Measurements from ENCODE around the gene ANKRD13D.

- TF ChIP-seq, protein P1, sequence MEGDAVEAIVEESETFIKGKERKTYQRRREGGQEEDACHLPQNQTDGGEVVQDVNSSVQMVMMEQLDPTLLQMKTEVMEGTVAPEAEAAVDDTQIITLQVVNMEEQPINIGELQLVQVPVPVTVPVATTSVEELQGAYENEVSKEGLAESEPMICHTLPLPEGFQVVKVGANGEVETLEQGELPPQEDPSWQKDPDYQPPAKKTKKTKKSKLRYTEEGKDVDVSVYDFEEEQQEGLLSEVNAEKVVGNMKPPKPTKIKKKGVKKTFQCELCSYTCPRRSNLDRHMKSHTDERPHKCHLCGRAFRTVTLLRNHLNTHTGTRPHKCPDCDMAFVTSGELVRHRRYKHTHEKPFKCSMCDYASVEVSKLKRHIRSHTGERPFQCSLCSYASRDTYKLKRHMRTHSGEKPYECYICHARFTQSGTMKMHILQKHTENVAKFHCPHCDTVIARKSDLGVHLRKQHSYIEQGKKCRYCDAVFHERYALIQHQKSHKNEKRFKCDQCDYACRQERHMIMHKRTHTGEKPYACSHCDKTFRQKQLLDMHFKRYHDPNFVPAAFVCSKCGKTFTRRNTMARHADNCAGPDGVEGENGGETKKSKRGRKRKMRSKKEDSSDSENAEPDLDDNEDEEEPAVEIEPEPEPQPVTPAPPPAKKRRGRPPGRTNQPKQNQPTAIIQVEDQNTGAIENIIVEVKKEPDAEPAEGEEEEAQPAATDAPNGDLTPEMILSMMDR (conservative IDR thresholded peaks at IDR 0.05; ENCODE audit: low read depth in 2 of 2) = no peak
- TF ChIP-seq EZH2 (IDR thresholded peaks at IDR 0.05; ENCODE audit: low read depth, unreplicated experiment) (no peak), EZH2phosphoT487 (IDR thresholded peaks at IDR 0.05; ENCODE audit: unreplicated experiment) (no peak), CREB1 (CRISPR knock-in tag; IDR thresholded peaks at IDR 0.05; ENCODE audit: low read depth) (no peak), POLR2AphosphoS5 (IDR thresholded peaks at IDR 0.05; ENCODE audit: low read depth) (no peak)
Measured at GRCh38 chr11:67253872-67254624, 35.1 kb upstream of the ANKRD13D start.
